HEK293T (cell line): ENCODE data around the gene GNG12.

Experiments
- CTCF ChIA-PET: fragments of 350-600 bp; formaldehyde crosslinking; extraction: SDS; loops from one replicate; lab custom pipeline; 2021; ENCODE audit warnings: antibody characterized with exemption, inconsistent platforms; lab: Yijun Ruan, JAX
- POLR2A ChIA-PET: fragments of 350-600 bp; formaldehyde crosslinking; extraction: SDS; loops from one replicate; lab custom pipeline; 2020; ENCODE audit warnings: antibody characterized with exemption, inconsistent platforms; lab: Yijun Ruan, JAX
- DNase-seq: peaks from one replicate; pipeline ENCODE4 v3.0.0; 2012; ENCODE audit warnings: mixed read lengths; ENCODE audit errors: extremely low spot score
- ARNT ChIP-seq: fragments of 450-650 bp; IDR thresholded peaks from 2 replicates; pipeline ENCODE4 v1.6.1; 2017; ENCODE audit warnings: mild to moderate bottlenecking
- BHLHE40 ChIP-seq: fragments of 450-650 bp; IDR thresholded peaks from 2 replicates; pipeline ENCODE4 v1.6.1; 2016; ENCODE audit warnings: mild to moderate bottlenecking, moderate library complexity, borderline replicate concordance
- CTBP1 ChIP-seq: fragments of 450-650 bp; IDR thresholded peaks from 2 replicates; pipeline ENCODE4 v1.6.1; 2016; ENCODE audit warnings: borderline replicate concordance
- ELF4 ChIP-seq: fragments of 450-650 bp; IDR thresholded peaks from 2 replicates; pipeline ENCODE4 v1.6.1; 2017; ENCODE audit warnings: antibody characterized with exemption
- FOXA1 ChIP-seq: fragments of 450-650 bp; IDR thresholded peaks from 2 replicates; pipeline ENCODE4 v1.6.1; 2016; ENCODE audit warnings: mild to moderate bottlenecking
- FOXK2 ChIP-seq: fragments of 450-650 bp; IDR thresholded peaks from 2 replicates; pipeline ENCODE4 v1.6.1; 2016; ENCODE audit warnings: mild to moderate bottlenecking
- FOXM1 ChIP-seq: fragments of 450-650 bp; IDR thresholded peaks from 2 replicates; pipeline ENCODE4 v1.6.1; 2017; ENCODE audit warnings: mild to moderate bottlenecking, borderline replicate concordance
- HDGF ChIP-seq: fragments of 450-650 bp; IDR thresholded peaks from 2 replicates; pipeline ENCODE4 v1.6.1; 2017; ENCODE audit warnings: antibody characterized with exemption, borderline replicate concordance
- L3MBTL2 ChIP-seq: fragments of 450-650 bp; conservative IDR thresholded peaks from 2 replicates; pipeline ENCODE4 v1.6.1; 2016; ENCODE audit warnings: mild to moderate bottlenecking
- LEF1 ChIP-seq: fragments of 450-650 bp; IDR thresholded peaks from 2 replicates; pipeline ENCODE4 v1.6.1; 2017; ENCODE audit warnings: mild to moderate bottlenecking, borderline replicate concordance
- NFRKB ChIP-seq: fragments of 450-650 bp; IDR thresholded peaks from 2 replicates; pipeline ENCODE4 v1.6.1; 2016; ENCODE audit warnings: mild to moderate bottlenecking, moderate library complexity
- SP1 ChIP-seq: fragments of 450-650 bp; IDR thresholded peaks from 2 replicates; pipeline ENCODE4 v1.6.1; 2017
- SUZ12 ChIP-seq: fragments of 450-650 bp; IDR thresholded peaks from 2 replicates; pipeline ENCODE4 v1.6.1; 2016; ENCODE audit warnings: mild to moderate bottlenecking
- TARDBP ChIP-seq: fragments of 450-650 bp; IDR thresholded peaks from 2 replicates; pipeline ENCODE4 v1.6.1; 2016
- ZNF384 ChIP-seq: fragments of 450-650 bp; IDR thresholded peaks from 2 replicates; pipeline ENCODE4 v1.6.1; 2016
- TF ChIP-seq, protein P1 (sequence below): fragments of 450-650 bp; IDR thresholded peaks from 2 replicates; pipeline ENCODE4 v1.6.1; 2016

GNG12 gene

DNA sequence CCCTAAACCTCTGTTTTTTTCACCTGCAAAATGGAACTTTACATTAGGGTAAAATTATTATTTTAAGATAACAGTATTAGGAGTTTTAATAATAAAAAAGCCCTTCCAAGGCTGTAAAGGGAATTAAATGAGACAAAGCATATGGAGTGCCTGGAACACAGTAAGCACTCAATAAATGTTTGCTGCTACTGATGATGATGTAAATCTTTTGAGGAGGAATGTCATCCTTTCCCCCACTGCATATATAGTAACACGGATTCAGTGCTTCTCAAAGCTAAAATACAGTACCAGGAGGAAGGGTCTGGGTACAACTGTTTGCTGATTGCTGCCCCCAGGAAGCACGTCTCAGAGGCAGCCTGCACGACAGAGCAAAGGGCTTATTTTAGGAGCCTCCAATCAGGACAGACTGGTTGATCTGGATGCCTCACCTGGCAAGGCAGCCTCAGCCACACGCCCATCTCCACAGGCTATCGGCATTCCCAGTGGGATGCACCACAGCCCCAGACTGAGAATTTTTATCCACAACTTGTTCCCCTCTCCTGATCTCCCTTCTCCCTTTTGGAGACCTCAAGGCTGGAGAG is 83.9 kb downstream of the GNG12 start:
- ChIA-PET CTCF (interaction anchor here (1.0 kb wide), 1 partner anchor 225 kb away, joined by 3 read pairs; no protein-coding TSS in a partner anchor), POLR2A (interaction anchor here (1.6 kb wide), 2 partner anchors 63 to 64 kb away, joined by 4 to 6 read pairs; partner anchors contain the start of gene GADD45A)
- TF ChIP-seq NFRKB (no peak), ELF4 (no peak), SP1 (no peak), SUZ12 (no peak), FOXA1 (no peak), L3MBTL2 (no peak), BHLHE40 (no peak), FOXM1 (no peak), TARDBP (no peak), LEF1 (no peak), CTBP1 (no peak), ZNF384 (no peak)
- DNase-seq = no peak

DNA sequence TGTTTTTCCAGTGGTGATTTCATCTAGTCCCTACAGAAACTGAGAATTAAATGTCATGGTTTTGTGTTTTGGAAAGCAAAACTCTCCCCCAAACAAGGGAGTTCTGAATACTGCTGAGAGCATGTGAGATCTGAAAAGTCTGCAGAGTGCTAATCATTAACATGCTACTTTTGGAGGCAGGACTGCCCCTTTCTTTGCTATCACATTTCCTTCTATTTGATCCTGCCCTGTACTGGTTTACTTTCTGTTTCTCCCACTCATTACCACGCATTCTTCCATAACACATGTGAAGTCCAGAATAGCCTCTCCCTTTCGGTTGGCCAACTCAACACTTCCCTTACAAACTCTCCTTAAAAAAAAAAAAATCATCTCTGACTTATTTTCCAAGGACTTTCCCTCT is 84.6 kb downstream of the GNG12 start:
- CTCF ChIA-PET = no interaction called here
- TF ChIP-seq LEF1 (no peak), L3MBTL2 (0 out of 2 replicates have a peak, but pooled peaks have one; percentile 22)
- POLR2A ChIA-PET = no interaction called here
- no peak for DNase-seq

DNA sequence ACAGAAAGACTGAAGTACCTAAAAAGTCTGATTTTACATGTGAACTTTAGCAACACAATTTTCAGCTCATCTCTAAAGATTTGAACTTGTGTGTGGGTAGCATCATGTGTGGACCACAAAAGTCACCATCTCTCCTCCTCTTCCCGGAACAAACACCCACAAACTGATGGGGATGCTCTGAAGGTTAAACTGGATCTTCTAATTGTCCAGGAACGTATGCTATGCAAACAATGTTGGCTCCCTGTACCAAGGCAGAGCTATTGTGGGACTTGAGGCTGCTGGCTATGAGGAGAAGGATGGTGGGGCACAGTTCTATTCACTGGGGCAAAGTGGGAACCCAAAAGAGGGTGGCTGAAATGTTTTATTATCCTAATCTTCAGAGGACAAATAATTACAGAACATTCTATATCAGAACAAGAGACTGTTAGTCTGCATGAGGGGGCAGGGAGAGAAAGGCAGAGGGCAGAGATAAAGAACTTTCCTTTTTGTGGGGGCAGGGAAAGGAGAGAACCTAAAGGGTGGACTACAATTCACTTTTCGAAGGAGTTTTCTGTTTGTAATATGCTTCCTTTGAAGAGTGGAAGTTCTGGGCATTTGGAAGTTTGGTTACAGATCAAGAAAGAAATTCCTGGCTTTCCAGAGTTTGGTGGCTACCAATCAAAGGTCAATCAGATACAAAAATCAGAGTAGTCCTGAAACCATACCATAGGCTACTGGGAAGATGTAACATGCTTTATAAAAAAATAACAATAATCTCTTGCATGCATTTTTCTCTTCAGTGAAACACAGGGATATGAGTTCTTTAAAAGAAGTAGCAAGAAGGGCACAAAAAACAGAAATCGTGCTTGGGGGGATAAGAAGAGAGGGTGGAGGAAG is 85.4 kb downstream of the GNG12 start:
- no peak for DNase-seq
- TF ChIP-seq SUZ12 = no peak
- no peak for TF ChIP-seq FOXK2
- ChIA-PET CTCF (interaction anchor here (1.2 kb wide), 1 partner anchor 13 kb away, joined by 3 read pairs; no protein-coding TSS in a partner anchor), POLR2A (interaction anchor here (1.2 to 1.4 kb wide), 2 partner anchors 62 to 63 kb away, joined by 3 to 4 read pairs; partner anchors contain the start of gene GADD45A)

DNA sequence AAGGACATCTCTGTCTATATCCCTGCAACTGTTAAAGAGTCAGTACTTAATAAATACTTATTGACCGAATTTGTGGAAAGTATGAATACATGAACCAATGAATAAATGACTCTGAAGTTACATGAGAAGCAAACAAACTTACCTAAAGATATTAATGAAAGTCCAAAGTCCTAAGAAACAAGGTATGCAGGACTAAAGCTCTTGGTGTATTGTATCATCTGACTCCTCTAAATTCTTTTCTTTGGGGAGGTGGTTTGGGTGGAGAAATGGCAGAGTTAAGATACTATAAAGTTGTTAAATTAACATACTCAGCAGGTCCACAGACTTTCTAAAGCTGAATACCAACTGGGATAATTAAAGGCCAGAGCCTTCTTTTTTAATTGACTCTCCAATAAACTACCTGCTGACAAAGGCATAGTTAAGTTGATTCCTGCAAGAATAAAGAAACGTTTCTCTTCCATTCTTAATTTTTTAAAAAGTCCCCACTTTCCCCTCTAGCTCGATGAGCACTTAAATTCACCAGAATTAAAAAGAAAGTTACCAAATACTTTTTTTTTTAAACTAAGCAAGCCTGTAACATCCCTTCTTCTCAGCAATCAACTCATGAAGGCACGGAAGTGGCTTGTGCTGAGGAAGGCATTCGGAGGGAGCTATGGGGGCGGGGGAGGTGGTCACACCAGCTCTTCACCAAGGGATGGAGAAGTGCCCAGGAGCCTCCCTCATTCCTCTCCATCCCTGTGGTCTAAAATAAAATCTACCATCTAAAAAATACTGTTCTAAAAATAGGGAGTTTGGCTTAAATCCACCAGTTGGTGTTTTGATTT is 87.2 kb downstream of the GNG12 start:
- ChIA-PET POLR2A (interaction anchor here (1.1 kb wide), 1 partner anchor 59 kb away, joined by 3 read pairs; no protein-coding TSS in a partner anchor), CTCF (interaction anchor here (0.6 kb wide), 3 partner anchors 8 to 185 kb away, joined by 3 to 5 read pairs (median 3); no protein-coding TSS in a partner anchor)
- DNase-seq = no peak
- TF ChIP-seq ELF4 (no peak), SUZ12 (no peak), L3MBTL2 (no peak), FOXA1 (no peak), HDGF (no peak), BHLHE40 (no peak), NFRKB (no peak), FOXK2 (no peak), LEF1 (no peak), ZNF384 (no peak), TARDBP (no peak), FOXM1 (no peak), ARNT (no peak), SP1 (no peak), CTBP1 (no peak)
- TF ChIP-seq, protein P1, sequence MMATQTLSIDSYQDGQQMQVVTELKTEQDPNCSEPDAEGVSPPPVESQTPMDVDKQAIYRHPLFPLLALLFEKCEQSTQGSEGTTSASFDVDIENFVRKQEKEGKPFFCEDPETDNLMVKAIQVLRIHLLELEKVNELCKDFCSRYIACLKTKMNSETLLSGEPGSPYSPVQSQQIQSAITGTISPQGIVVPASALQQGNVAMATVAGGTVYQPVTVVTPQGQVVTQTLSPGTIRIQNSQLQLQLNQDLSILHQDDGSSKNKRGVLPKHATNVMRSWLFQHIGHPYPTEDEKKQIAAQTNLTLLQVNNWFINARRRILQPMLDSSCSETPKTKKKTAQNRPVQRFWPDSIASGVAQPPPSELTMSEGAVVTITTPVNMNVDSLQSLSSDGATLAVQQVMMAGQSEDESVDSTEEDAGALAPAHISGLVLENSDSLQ = no peak

DNA sequence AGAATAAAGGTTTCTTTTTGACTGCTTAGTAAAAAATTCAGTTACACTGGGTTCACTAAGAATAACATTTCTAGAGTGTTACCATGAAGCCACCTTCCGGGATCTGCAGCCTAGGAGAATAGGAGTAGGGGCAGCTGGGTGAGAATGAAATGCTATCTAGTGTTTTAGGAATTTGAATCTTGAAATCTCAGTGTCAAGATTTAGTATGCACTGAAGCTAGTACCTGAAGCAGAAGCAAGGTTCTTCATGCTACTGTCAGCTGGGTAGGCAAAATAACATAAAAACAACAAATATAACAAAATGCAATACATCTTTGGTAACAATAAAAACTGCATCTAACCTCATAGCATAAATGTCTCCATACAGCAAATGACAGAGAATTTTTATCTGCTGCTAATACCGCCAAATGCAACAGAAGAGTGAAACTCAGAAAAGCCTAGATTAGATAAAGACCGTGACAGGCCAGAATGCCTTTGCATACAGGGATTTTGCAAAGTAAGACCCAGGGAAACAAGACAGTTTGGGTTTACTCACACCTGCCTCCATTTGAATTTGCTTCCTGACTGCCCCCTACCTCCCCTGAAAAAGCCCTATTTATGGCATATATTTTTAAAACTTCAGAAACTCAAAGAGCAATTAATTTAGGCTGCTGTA is 90.1 kb downstream of the GNG12 start:
- ChIA-PET CTCF (interaction anchor here (1.3 kb wide), 1 partner anchor 17 kb away, joined by 4 read pairs; no protein-coding TSS in a partner anchor), POLR2A (interaction anchor here (1.2 to 1.3 kb wide), 2 partner anchors 9 to 58 kb away, joined by 3 to 7 read pairs; partner anchors contain the start of gene GADD45A)
- TF ChIP-seq SP1 = no peak
- DNase-seq = no peak

DNA sequence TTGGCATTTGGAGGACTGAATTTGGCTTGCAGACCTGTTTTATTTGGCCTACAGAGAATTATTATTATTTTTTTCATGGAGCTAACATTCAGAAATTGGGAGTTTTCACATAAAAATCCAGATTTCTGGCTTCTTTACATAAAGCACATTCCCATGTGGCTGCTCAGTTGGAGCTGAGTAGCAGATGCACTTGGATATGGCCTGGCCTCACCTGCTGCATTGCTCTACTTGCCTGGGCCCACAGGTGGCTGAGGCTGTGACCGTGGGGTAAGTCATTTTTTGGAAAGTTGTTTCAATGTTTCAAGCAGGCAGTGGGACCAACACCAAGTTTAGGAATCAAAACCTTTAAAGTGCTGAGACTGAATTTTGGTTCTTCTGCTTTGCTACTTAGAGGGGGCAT is 91.5 kb downstream of the GNG12 start:
- TF ChIP-seq FOXK2 = no peak
- no peak for TF ChIP-seq HDGF
- TF ChIP-seq SUZ12 = no peak
- no peak for TF ChIP-seq L3MBTL2
- TF ChIP-seq FOXM1 = no peak
- TF ChIP-seq ARNT = no peak
- TF ChIP-seq, protein P1 = no peak
- TF ChIP-seq FOXA1 = no peak
- DNase-seq = no peak
- POLR2A ChIA-PET = no interaction called here
- CTCF ChIA-PET = interaction anchor here (1.3 kb wide), 1 partner anchor 19 kb away, joined by 4 read pairs; no protein-coding TSS in a partner anchor
